Measurements from ENCODE around the gene BAIAP2. TPM values are rescaled to one million over a fixed set of nuclear protein-coding genes. Genes with fewer than 3 reads are reported as not detected.

Gene BAIAP2
- total and polyA plus RNA-seq, 2 of the 13 experiments (the other 11 are each of a cell fraction or from before 2014, with no cell fraction given) = 22.5 to 24.0 TPM

DNA sequence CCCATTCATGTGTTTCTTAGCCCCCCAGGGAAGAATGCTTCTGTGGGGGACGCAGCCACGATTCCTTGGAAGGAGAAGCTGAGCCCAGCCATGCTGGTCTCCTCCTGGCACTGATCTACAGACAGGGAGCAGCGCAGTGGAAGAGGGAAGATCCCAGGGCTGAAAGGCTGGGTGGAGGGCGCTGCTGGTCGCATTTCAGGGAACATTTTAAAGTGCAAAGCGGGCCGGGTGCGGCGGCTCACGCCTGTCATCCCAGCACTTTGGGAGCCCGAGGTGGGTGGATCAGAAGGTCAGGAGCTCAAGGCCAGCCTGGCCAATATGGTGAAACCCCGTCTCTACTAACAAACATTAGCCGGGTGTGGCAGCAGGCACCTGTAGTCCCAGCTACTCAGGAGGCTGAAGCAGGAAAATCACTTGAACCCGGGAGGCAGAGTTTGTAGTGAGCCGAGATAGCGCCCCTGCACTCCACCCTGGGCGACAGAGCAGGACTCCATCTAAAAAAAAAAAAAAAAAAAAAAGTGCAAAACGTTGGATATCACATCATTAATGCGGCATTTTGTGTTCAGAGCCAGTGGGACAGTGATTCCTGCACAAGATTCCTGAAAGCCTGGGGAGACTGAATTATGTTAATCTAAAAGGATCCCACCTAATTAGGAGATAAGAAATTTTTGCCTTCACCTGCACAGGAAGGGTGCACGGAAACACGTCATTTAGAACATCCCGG lies 43.9 kb upstream of the BAIAP2 start (continued):
- TF ChIP-seq, protein P1, sequence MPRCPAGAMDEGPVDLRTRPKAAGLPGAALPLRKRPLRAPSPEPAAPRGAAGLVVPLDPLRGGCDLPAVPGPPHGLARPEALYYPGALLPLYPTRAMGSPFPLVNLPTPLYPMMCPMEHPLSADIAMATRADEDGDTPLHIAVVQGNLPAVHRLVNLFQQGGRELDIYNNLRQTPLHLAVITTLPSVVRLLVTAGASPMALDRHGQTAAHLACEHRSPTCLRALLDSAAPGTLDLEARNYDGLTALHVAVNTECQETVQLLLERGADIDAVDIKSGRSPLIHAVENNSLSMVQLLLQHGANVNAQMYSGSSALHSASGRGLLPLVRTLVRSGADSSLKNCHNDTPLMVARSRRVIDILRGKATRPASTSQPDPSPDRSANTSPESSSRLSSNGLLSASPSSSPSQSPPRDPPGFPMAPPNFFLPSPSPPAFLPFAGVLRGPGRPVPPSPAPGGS (CRISPR knock-in tag; IDR thresholded peaks at IDR 0.05) = no peak
- no peak for TF ChIP-seq ZNF792 (CRISPR knock-in tag; IDR thresholded peaks at IDR 0.05)
- TF ChIP-seq, protein P2, sequence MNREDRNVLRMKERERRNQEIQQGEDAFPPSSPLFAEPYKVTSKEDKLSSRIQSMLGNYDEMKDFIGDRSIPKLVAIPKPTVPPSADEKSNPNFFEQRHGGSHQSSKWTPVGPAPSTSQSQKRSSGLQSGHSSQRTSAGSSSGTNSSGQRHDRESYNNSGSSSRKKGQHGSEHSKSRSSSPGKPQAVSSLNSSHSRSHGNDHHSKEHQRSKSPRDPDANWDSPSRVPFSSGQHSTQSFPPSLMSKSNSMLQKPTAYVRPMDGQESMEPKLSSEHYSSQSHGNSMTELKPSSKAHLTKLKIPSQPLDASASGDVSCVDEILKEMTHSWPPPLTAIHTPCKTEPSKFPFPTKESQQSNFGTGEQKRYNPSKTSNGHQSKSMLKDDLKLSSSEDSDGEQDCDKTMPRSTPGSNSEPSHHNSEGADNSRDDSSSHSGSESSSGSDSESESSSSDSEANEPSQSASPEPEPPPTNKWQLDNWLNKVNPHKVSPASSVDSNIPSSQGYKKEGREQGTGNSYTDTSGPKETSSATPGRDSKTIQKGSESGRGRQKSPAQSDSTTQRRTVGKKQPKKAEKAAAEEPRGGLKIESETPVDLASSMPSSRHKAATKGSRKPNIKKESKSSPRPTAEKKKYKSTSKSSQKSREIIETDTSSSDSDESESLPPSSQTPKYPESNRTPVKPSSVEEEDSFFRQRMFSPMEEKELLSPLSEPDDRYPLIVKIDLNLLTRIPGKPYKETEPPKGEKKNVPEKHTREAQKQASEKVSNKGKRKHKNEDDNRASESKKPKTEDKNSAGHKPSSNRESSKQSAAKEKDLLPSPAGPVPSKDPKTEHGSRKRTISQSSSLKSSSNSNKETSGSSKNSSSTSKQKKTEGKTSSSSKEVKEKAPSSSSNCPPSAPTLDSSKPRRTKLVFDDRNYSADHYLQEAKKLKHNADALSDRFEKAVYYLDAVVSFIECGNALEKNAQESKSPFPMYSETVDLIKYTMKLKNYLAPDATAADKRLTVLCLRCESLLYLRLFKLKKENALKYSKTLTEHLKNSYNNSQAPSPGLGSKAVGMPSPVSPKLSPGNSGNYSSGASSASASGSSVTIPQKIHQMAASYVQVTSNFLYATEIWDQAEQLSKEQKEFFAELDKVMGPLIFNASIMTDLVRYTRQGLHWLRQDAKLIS (CRISPR knock-in tag; IDR thresholded peaks at IDR 0.05) = no peak
- TF ChIP-seq, protein P3, sequence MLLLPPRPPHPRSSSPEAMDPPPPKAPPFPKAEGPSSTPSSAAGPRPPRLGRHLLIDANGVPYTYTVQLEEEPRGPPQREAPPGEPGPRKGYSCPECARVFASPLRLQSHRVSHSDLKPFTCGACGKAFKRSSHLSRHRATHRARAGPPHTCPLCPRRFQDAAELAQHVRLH (CRISPR knock-in tag; IDR thresholded peaks at IDR 0.05; ENCODE audit: borderline replicate concordance, low read depth) = peak; percentile 37; the same call in 1 of the 2 replicates
- TF ChIP-seq, protein P4, sequence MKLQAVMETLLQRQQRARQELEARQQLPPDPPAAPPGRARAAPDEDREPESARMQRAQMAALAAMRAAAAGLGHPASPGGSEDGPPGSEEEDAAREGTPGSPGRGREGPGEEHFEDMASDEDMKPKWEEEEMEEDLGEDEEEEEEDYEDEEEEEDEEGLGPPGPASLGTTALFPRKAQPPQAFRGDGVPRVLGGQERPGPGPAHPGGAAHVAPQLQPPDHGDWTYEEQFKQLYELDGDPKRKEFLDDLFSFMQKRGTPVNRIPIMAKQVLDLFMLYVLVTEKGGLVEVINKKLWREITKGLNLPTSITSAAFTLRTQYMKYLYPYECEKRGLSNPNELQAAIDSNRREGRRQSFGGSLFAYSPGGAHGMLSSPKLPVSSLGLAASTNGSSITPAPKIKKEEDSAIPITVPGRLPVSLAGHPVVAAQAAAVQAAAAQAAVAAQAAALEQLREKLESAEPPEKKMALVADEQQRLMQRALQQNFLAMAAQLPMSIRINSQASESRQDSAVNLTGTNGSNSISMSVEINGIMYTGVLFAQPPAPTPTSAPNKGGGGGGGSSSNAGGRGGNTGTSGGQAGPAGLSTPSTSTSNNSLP (IDR thresholded peaks at IDR 0.05; ENCODE audit: low read depth, low read length) = no peak
- TF ChIP-seq, protein P5, sequence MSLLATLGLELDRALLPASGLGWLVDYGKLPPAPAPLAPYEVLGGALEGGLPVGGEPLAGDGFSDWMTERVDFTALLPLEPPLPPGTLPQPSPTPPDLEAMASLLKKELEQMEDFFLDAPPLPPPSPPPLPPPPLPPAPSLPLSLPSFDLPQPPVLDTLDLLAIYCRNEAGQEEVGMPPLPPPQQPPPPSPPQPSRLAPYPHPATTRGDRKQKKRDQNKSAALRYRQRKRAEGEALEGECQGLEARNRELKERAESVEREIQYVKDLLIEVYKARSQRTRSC (CRISPR knock-in tag; IDR thresholded peaks at IDR 0.05; ENCODE audit: low read depth) = no peak
